Fibroblast of the aortic adventitia (primary cell): Measurements from ENCODE around the gene YTHDF1. TPM values are rescaled to one million over a fixed set of nuclear protein-coding genes. Genes with fewer than 3 reads are reported as not detected.
A peak's percentile ranks its signal among the peaks of the same experiment; 100 is the strongest.

Experiments
- DNase-seq: peaks from one replicate; pipeline ENCODE4 v3.0.0-alpha.2; 2010; ENCODE audit warnings: low read depth
- H3K4me3 ChIP-seq: 2 replicates; pipeline ENCODE4 v1.5.1; 2011; ENCODE audit warnings: low read depth, mild to moderate bottlenecking, control low read depth, low read length, moderate library complexity
- total RNA-seq: library from RNA; depleted of rRNA; stranded (reverse); fragments of >200 nt; gene quantifications from 2 replicates; pipeline ENCODE4 v1.2.3, GENCODE V29; 2012; ENCODE audit warnings: low replicate concordance
- TF ChIP-seq, protein P1 (sequence below): IDR thresholded peaks from 2 replicates; pipeline ENCODE4 v1.5.1; 2011; ENCODE audit warnings: mild to moderate bottlenecking, low read length, control low read depth, inconsistent platforms; ENCODE audit not compliant: insufficient read depth

The YTHDF1 gene
- total RNA-seq, 1 donor, result 24.8 TPM

DNA sequence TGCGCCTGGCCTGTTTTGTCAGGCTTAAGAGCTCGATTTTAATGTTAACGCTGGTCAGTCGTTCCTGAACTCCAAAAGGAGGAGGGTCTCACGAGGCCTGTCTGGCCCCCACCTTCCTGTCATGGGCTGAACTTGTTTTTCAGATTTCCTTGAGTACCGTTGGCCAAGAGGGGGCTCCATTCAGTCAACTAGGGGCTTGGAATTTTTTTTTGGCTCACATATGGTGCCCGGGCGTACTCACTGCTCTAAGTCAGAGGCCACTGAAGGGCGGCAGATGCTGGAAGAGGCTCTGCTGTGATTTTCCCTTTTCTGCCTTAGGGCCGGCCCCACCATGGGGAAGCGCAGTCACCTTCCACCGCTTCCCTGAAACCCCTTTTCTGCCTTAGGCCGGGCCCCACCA lies 12.9 kb upstream of the YTHDF1 start:
- TF ChIP-seq, protein P1, sequence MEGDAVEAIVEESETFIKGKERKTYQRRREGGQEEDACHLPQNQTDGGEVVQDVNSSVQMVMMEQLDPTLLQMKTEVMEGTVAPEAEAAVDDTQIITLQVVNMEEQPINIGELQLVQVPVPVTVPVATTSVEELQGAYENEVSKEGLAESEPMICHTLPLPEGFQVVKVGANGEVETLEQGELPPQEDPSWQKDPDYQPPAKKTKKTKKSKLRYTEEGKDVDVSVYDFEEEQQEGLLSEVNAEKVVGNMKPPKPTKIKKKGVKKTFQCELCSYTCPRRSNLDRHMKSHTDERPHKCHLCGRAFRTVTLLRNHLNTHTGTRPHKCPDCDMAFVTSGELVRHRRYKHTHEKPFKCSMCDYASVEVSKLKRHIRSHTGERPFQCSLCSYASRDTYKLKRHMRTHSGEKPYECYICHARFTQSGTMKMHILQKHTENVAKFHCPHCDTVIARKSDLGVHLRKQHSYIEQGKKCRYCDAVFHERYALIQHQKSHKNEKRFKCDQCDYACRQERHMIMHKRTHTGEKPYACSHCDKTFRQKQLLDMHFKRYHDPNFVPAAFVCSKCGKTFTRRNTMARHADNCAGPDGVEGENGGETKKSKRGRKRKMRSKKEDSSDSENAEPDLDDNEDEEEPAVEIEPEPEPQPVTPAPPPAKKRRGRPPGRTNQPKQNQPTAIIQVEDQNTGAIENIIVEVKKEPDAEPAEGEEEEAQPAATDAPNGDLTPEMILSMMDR, result no peak
- no peak for DNase-seq
- H3K4me3 ChIP-seq, result no peak overlapping the region

DNA sequence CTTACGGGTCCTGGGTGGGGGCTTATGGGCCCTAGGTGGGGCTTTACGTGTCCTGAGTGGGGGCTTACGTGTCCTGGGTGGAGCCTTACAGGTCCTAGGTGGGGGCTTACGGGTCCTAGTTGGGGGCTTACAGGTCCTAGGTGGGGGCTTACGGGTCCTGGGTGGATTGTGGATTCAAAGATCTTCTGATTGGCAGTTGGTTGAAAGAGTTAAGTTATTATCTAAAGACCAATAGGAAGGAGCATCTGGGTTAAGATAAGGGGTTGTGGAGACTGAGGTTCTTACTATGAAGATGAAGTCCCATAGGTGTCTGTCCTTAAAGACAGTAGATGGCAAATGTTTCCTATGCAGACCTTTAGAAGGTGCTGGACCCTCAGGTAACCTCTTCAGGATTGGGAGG lies 11.3 kb upstream of the YTHDF1 start:
- H3K4me3 ChIP-seq, result no peak overlapping the region
- TF ChIP-seq, protein P1, result no peak
- no peak for DNase-seq

DNA sequence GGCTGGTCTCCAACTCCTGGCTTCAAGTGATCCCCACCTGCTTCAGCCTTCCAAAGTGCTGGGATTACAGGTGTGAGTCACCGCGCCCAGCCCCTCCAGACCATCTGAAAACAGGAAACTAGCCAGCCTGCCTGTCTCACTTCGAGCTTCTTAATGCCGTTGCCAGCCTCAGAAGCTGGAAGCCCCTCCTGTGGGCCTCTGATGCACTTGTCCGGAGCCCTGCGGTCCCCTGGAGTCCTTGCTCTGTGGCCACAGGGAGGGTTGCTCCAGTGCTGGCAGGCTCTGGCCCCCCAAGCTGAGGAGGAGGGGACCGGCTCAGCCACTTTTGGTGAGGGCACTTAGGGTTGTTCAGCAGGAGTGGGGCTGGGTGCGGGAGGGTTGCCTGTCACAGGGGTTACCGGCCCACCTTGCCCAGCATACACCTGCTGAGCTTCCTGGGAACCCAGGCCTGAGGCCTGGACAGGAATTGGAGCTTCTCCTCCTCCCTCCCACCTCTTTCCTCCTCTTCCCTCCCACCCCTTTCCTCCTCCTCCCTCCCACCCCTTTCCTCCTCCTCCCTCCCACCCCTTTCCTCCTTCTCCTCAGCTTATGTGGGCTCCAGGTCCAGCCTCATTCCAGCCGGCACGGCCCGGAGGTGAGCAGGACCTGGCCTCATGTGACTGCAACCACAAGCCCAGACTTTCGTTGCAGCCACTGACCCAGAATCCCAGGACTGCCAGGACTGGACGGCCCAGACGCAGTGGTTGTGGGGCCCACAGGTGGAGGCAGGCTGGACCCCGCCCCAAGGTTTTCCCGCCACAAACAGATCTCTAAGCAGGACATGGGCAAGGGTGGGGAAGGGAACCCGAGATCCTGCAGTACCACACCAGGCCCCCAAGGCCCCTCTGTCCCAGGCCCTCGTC lies 10.4 kb upstream of the YTHDF1 start:
- no peak for DNase-seq
- H3K4me3 ChIP-seq, result no peak overlapping the region
- TF ChIP-seq, protein P1, result no peak

DNA sequence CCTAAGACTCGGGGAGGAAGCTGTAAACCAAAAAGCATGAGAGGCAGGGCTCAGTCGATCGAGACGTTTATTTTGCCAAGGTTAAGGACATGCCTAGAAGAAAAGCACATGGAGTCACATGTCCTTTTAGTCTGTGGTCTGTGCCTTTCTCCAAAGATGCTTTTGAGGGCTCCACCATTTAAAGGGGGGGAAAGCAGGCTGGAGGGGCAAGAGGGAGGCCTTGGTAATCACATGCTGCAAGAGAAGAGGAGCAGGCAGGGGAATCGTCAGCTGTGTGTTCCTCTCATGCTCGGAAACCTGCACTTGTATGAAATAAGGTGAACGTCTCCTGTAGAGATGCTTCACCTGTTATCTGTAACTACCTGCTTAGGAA lies 9.1 kb upstream of the YTHDF1 start:
- DNase-seq, result no peak
- no peak overlapping the region for H3K4me3 ChIP-seq
- TF ChIP-seq, protein P1, result no peak

DNA sequence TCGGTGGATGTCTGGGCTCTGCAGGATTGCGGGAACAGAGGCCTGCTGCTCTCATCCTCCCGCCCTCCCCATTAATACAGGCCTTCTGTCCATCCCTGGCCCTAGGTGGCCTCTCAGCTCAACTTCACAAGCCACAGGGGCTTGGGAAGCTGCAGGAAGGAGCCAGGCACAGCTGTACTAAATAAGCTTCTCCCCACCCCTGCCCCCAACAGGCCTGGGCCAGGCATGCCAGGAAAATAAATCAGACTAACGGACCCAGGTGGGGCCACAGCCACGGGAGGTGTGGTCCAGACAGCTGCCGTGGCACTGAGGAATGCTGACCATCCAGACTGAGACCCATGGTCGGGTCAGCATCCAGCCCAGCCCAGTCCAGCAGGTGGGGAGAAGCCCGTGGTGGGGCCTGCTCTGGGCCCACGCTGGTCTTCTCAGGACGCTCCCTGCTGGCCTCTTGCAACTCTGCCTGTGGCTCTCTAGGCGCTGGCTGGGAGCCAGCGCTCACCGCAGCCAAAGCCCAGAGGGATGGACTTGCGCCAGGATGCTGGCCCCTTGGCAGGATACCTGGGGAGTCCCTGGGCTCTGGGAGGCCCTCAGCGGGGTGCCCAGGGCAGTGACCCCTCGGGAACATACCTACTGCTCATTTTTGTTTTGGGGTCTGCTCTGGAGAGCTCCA lies 8.6 kb upstream of the YTHDF1 start:
- DNase-seq, result peak; percentile 45
- TF ChIP-seq, protein P1, result peak; percentile 27

DNA sequence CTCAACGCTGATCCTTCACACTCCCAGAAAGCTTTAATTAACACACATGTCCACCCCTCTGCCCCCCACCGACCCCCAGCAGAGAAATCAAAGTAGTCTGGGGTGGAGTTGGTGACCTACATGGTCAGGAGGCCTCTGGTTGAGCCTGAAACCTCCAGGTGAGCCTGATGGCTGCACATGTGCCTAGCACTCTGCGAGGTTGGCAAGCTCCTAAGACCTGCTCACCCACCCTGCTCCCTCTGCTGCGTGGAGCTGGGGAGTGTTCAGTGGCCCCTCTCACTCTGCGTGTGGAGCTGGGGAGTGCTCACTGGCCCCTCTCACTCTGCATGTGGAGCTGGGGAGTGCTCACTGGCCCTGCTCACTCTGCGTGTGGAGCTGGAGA lies 7.9 kb upstream of the YTHDF1 start:
- TF ChIP-seq, protein P1, result no peak
- no peak for DNase-seq
- no peak overlapping the region for H3K4me3 ChIP-seq

More for the DNA sequence above, 8.6 kb upstream of the YTHDF1 start:
- H3K4me3 ChIP-seq, result no peak overlapping the region
